ENCODE measurements around the gene STAMBP.
A peak's percentile ranks its signal among the peaks of the same experiment; 100 is the strongest.

Gene STAMBP

GRCh38 chr2:73908689-73909652, 80.2 kb downstream of the STAMBP start:
- DNase-seq: no peak

DNA sequence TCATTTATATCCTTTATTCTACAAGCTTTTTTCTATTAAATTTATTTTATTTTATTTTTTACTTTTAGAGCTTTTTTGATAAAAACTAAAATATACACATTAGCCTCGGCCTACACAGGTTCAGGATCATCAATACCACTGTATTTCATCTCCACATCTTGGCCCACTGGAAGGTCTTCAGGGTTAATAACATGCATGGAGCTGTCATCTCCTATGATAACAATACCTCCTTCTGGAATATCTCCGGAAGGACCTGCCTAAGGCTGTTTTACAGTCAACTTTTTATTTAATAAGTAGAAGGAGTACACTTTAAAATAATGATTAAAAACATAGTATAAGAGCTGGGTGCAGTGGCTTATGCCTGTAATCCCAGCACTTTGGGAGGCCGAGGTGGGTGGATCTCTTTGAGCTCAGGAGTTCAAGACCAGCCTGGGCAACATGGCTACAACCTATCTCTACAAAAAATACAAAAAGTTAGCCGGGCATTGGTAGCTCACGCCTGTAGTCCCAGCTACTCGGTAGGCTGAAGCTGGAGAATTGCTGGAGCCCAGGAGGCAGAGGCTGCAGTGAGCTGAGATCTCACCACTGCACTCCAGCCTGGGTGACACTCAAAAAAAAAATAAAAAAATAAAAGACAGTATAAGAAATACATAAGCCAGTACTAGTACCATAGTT, 82.2 kb downstream of the STAMBP start:
- no peak for DNase-seq

DNA sequence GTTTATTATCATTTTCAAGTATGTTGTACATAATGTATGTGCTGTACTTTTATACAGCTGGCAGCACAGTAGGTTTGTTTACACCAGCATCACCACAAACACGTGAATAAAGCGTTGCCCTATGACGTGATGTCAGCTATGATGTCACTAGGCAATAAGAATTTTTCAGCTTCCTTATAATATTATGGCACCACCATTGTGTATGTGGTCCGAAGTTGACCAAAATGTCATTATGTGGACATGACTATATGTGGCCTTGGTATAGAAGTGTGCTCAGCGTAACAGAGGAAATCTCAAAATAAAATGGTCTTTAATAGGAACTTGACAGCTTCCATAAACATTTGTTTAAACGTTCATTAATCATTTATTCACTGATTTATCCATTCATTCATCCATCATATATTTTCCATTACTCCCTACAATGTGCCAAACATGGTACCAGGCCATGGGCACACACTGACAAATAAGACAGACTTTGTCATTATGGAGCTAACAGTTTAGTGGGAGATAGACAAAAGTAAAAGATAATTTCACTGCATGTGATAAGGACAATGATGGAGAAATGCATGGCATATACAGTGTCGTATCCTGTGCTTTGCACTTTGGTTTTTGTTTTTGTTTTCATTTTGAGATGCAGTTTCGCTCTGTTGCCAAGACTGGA, 82.9 kb downstream of the STAMBP start:
- no peak for DNase-seq

GRCh38 chr2:73913414-73914054, 84.8 kb downstream of the STAMBP start:
- no peak for DNase-seq

DNA sequence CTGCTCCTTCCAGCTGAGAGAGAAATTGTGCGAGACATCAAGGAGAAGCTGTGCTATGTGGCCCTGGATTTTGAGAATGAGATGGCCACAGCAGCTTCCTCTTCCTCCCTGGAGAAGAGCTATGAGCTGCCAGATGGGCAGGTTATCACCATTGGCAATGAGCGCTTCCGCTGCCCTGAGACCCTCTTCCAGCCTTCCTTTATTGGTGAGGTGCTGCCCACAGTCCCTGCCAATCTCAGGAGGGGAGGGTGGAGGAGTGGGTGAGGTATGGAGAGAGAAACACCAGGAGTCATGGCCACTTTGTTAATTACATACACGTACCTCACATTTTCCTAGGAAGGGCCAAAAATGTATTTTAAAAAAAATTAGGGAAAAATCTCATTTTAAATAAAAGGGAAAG, 85.9 kb downstream of the STAMBP start:
- no peak for DNase-seq

- no peak for DNase-seq
These were observed 86.8 kb downstream of the STAMBP start for GRCh38 chr2:73915437-73915993.

- DNase-seq: no peak
These were observed 87.9 kb downstream of the STAMBP start for GRCh38 chr2:73916666-73917065.

GRCh38 chr2:73917296-73917695, 88.5 kb downstream of the STAMBP start:
- DNase-seq: no peak

DNA sequence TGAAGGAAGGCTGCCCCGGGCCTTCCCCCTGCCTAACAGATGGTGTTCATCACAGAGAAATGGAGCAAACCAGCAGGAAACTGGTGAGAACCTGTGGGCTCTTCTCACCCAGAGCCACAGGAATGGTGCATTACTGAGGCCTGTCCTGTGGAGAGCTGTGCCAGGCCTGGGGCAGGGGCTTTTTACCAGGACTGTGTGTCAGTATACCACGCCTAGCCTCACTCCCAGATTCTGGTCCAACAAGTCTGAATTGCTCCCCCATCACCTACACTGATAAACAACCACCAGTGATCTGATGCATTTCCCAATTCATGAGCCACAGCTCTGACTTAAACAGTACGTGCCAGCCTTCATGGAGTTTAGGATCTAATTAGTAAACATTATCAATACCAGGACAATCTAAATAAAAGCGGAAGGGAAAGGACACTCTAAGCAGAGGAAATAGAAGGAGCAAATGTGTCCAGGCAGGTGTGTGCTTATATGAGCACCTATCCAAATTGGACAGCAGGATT, 89.0 kb downstream of the STAMBP start:
- no peak for DNase-seq

DNA sequence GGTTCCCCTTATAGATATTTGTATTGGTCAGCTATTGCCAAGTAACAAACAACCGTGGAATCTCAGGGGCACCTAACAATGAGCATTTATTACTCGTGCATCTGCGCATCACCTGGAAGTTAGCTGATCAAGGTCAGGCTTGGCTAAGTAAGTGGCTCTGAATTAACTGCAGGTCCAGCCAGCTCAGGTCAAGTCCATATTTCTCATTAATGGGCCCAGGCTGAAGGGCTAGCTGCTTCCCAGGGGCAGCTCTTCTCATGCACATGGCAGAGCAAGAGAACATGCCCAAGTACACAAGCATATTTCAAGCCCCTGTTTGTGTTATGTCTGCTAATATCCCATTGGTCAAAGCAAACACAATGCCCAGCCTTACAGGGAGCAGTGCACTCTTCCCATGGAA, 90.1 kb downstream of the STAMBP start:
- DNase-seq: no peak

DNA sequence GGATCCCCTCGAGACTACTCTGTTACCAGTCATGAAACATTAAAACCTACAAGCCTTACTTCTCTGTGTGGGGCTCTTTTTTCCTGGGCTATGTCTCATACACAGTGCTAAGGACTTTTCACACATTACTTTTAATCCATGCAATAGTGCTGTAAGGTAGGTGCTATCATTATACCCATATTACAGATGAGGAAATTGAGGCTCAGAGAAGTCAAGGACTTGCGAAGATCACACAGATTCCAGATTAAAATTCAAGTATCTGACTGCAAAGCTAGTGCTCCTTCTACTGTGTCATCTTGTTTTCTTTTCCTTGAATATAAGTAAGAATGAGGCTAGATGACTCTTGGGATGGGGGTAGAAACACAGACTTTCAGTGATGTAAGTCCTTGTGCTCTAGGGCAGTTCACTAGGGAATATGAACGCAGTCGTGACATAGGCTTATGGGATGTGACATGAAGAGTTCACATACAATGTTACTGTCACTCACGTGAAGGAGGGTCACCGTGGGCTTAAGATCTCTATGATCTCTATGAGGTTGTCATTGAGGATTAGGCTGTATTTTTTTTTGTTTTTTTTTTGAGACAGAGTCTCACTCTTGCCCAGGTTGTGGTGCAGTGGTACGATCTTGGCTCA, 91.0 kb downstream of the STAMBP start:
- DNase-seq: no peak

DNA sequence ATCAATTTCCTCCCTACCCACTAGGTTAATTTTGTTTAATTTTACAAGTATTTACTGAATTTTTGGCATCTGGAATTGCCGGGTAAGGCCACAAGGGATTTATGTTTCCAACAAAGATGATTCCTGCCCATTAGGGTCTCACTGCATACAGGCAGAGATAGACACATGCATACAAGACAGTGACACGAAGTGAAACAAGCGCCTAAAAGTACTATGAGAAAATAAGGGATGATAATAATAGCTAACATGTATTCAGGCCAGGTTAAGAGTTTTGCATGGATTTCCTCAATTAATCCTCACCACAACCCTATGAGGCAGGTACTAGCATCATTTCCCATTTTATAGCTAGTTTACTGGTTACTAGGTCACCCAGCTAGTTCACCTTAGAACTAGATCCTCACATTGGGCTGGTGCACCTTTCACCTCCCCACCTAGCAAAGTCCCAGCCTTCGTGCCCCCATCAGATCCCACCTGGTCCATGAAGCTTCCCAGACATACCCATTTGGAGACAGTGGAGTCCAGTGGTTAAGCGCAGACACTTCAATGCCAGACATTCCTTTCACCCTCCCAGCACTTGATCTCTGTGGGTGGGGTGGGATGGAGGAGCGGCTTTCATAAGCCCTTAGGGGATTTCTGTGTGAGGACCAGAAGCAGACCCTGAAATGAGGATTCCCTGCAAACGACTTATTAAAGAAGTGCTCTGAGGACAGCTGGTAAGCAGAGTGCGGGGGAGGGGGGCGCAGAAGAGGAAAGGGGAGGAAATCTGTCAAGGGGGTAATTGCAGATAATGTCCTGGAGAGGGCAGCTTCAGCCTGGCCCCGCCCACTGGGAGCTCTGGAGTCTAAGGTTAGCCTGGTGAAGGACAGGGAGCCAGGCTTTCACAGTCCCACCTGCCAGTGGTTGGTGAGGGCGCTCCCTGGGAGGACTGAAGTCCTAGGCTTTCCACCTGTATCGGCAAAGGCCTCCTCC, 92.1 kb downstream of the STAMBP start:
- peak; percentile 44 for DNase-seq

GRCh38 chr2:73921581-73921980, 92.8 kb downstream of the STAMBP start:
- no peak for DNase-seq

DNA sequence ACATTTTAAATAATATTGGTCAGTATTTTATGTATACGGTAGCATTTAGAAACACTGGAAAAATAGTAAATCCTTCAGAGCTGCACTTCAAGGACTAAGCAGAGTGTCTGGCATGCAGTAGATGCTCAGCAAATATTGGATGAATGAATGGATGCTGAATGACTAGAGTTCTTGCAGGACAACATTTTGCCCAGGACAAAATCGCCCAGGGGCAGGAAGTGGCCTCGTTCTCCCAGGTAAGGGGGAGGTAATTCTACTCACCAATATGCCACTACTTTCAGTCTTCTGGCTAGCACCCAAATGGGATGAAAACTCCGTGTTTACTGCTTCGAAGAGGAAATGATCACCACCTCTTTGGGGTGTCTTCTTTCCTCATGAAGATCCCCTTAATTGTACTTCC, 93.9 kb downstream of the STAMBP start:
- no peak for DNase-seq

Measured in stimulated activated CD4-positive, alpha-beta T cell treated with anti-CD3 and anti-CD28 coated beads, Interleukin-1b, Interleukin-23, amount 100 ng/mL, for 48 hours (primary cell).